Activated naive CD8-positive, alpha-beta T cell treated with anti-CD3 and anti-CD28 coated beads for 36 hours (primary cell): ENCODE results near the gene LHB. TPM values are rescaled to one million over a fixed set of nuclear protein-coding genes. Genes with fewer than 3 reads are reported as not detected.
A peak's percentile ranks its signal among the peaks of the same experiment; 100 is the strongest.
"Not testable (repeated sequence)": the region's sequence is repeated elsewhere in the genome, so short reads cannot be mapped to it uniquely, and the experiment has no call there.

Source experiments
- DNase-seq: peaks from one replicate; pipeline ENCODE4 v3.0.0; 2021
- H3K27ac Mint-ChIP-seq: one replicate; pipeline ENCODE4 v1.8.0; 2022; ENCODE audit warnings: mild to moderate bottlenecking, moderate library complexity, mixed read lengths
- H3K27me3 Mint-ChIP-seq: one replicate; pipeline ENCODE4 v1.8.0; 2022; ENCODE audit warnings: mild to moderate bottlenecking, mixed read lengths
- H3K36me3 Mint-ChIP-seq: one replicate; pipeline ENCODE4 v1.8.0; 2021; ENCODE audit warnings: mild to moderate bottlenecking, mixed read lengths
- H3K4me1 Mint-ChIP-seq: one replicate; pipeline ENCODE4 v1.8.0; 2021; ENCODE audit warnings: mixed read lengths
- H3K4me3 Mint-ChIP-seq: one replicate; pipeline ENCODE4 v1.8.0; 2022; ENCODE audit warnings: mild to moderate bottlenecking, moderate library complexity, mixed read lengths
- H3K9me3 Mint-ChIP-seq: one replicate; pipeline ENCODE4 v1.8.0; 2022; ENCODE audit warnings: mixed read lengths
- total RNA-seq, 2 experiments: library from RNA; stranded (reverse); gene quantifications; one replicate each; pipeline ENCODE4 v1.2.3, GENCODE V29; 2021

Gene LHB
- total RNA-seq: not detected

DNA sequence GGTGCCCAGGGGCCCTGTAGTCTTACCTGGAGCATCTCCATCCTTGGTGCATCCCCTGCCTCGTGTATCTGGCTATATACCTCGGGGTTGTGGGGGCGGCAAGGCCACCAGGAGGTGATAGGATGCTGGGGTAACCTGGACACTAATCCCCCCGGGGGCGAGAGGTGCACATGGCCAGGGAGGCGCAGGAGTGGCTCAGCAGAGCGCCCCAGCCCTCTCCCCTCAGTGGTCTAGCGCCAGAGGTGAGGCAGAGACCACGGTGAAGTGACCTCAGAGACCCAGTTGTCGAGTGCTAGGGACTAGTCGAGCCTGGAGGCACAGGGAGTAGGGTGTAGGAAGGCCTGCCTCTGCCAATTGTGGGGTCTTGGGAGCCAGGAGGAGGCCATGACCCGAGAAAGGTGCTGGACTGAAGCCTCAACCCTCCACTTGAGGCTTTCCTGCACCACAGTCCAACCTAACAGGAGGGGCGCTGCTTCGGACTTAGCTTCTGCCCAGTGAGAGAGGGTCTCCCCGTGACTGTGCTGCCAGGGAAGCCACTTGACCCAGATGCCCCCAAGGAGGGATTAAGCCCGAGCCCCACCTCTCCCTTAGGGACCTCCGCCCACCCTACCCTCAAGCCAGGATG, at the start of gene LHB:
Gene LHB, minus strand, starts transcription at position 51 of the 625 bp plus-strand sequence. Its CDS starts 10 bp downstream, at position 41.
- Mint-ChIP-seq H3K27me3 (peaks cover 19% of the 10 kb centered on the region), H3K27ac (no peak within 1 kb of the TSS), H3K4me1 (peaks cover 19% of the 10 kb centered on the region), H3K4me3 (peak within 1 kb of the TSS; percentile 13), H3K9me3 (no peaks in the 10 kb centered on the region), H3K36me3 (peaks cover 5% of the 10 kb centered on the region)
- DNase-seq: no peak

DNA sequence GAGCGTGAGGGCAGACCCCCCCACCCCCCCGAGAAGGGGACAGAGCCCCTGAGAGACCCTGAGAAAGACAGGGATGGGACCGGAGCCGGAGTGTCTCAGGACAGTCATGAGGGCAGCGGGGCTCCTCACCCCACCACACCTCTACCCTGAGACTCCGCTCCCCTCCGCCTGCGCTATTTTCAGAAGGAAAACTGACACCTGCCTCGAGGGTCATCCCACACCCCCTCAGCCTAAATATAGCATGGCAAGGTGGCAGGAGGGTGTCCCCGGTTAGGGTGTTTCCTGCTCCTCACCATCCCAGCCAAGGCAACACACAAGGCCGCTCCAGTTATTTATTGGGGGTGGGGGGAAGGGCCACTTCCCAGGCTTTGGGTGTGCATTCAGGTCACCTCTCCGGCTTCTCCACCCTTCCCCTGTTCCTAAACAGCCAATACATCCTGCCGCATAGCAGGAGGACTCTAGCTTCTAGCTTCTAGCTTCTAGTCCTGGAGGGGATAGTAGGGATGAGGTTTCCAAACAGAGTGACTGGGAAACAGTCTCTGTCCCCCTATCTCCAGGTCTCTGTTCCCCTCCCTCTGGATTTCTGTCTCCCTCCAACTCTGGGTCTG, 49.1 kb upstream of the LHB start:
- no peak for DNase-seq
- H3K27me3 Mint-ChIP-seq: peaks cover 81% of the 10 kb centered on the region
- H3K4me1 Mint-ChIP-seq: no peaks in the 10 kb centered on the region
- no peak overlapping the region for H3K27ac Mint-ChIP-seq
- H3K4me3 Mint-ChIP-seq: no peak overlapping the region
- no peaks in the 10 kb centered on the region for H3K9me3 Mint-ChIP-seq
- H3K36me3 Mint-ChIP-seq: no peaks in the 10 kb centered on the region

DNA sequence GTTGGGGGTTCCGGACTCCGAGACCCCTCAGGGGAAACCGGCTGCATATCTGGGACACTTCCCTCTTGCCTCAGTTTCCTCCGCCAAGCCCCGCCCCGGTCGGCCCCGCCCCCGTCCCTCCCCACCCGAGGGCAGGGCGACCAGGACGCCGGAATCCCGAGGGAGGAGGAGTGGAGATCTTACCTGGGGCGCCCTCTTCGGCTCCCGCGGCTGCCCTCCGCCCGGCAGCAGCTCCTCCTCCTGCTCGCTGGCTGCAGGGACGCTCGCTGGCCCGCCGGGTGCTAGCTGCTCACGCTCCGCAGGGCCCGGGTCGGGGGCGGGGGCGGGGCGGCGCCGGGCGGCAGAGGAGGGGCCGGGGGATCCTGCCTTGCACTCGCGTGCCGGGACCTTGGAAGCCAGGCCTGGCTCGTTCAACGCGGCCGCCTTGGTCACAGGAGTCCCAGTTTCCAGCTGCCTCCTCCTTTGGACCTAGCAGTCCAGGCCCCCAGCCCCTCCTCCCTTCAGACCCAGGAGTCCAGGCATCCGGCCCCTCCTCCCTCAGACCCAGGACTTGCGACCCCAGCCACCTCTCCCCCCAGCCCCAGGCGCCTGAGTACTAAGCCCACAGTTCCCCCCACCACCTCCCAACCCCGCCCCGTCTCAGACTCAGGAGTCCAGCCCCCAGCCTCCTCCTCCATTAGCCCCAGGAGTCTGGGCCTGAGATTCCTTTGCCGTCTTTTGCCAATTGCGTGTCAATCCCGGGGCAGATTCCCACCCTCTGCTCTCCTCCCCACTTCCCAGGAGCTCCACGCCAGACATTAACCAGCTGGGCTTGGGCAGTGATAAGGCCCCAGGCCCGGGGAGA, 48.1 kb upstream of the LHB start, which contains the start of gene NTF4:
Gene NTF4, minus strand, starts transcription at position 51 of the 844 bp plus-strand sequence. CDS start 2,821 bp downstream, outside the sequence.
- Mint-ChIP-seq H3K4me1 (no peaks in the 10 kb centered on the region), H3K27ac (no peak within 1 kb of the TSS), H3K4me3 (no peak within 1 kb of the TSS), H3K9me3 (no peaks in the 10 kb centered on the region), H3K36me3 (no peaks in the 10 kb centered on the region), H3K27me3 (peaks cover 82% of the 10 kb centered on the region)
- no peak for DNase-seq

DNA sequence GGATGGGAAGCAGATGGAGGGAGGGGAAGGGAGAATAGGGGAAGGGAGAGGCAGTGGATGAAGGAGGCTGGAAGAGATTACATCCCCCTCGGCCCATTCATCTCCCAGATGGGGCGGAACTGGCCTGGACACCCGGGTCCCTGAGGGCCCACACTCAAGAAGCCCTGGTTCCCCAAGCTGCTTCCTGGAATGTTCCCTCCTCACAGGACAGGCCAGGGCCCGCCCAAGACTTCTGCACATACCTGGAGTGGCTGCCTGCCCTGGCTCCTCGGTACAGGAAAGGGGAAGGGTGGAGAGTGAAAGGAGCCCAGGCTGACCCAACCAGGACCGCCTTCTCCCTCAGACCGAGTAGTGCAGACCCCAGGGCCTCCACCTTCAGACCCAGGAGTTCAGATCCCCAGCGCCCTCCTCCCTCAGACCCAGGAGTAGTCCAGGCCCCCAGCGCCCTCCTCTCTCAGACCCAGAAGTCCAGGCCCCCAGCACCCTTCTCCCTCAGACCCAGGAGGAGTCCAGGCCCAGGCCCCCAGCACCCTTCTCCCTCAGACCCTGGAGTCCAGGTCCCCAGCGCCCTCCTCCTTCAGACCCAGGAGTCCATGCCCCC, 47.2 kb upstream of the LHB start:
- no peaks in the 10 kb centered on the region for H3K4me1 Mint-ChIP-seq
- H3K27me3 Mint-ChIP-seq: peaks cover 84% of the 10 kb centered on the region
- no peak for DNase-seq
- H3K36me3 Mint-ChIP-seq: no peaks in the 10 kb centered on the region
- no peaks in the 10 kb centered on the region for H3K9me3 Mint-ChIP-seq
- no peak overlapping the region for H3K27ac Mint-ChIP-seq
- H3K4me3 Mint-ChIP-seq: no peak overlapping the region

DNA sequence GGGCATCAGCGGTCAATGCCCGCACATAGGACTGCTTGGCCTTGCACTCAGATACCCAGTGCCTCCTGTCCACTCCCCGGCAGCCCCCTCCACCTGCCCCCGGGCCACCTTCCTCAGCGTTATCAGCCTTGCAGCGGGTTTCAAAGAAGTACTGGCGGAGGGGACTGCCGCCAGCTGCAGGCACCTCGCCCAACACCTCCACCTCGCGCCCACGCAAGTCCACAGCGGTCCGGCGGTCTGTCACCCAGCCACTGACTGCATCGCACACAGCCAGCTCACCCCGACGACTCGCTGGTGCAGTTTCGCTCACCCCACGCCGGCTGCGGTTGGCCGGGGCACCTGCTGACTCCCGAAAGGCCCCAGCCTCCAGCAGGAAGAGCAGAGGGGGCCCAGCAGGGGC, 44.6 kb upstream of the LHB start:
- Mint-ChIP-seq H3K9me3 (no peaks in the 10 kb centered on the region), H3K4me3 (no peak overlapping the region), H3K36me3 (no peaks in the 10 kb centered on the region), H3K27me3 (peaks cover 86% of the 10 kb centered on the region), H3K4me1 (peaks cover 12% of the 10 kb centered on the region), H3K27ac (no peak overlapping the region)
- DNase-seq: peak; percentile 31

DNA sequence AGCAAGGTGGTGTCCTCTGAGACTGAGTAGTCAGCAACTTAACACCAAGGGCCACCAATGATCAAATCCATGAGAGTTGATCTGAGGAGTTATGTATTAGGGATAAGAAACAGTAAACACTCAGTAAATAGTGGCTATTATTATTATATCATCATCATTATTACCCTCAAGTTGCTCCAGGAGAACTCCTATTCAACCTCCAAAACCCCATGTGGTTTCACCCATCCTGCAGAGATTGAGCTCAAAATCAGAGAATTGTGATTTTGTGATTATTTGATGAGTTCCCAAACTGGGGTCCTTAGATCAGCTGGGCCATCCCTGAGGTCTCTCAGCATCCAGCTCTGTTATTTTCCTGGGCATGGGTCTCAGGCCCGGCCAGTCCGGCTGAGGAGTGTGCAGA, 44.1 kb upstream of the LHB start:
- DNase-seq: no peak
- Mint-ChIP-seq H3K36me3 (no peaks in the 10 kb centered on the region), H3K9me3 (no peaks in the 10 kb centered on the region), H3K4me3 (no peak overlapping the region), H3K4me1 (peaks cover 12% of the 10 kb centered on the region), H3K27ac (no peak overlapping the region), H3K27me3 (peaks cover 85% of the 10 kb centered on the region)

DNA sequence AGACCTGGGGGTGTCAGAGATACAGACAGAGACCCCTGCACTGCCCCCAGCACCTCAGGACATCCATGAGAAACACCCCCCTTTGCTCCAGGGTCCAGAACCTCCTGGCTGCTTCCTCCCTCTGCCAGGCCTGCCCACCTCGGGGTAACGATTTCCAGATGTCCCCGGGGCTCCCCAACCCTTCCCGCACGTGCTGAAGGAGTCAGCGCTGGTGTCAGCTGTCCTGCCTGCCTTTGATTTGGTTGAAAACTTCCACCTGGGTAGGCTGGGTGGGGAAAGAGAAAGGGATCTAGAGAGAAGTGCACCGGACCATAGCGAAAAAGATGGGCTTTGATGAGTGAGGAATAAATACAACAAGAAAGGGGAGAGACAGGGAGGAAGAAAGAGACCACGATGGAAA, 42.2 kb upstream of the LHB start:
- no peaks in the 10 kb centered on the region for H3K9me3 Mint-ChIP-seq
- H3K4me1 Mint-ChIP-seq: peaks cover 12% of the 10 kb centered on the region
- H3K27me3 Mint-ChIP-seq: peaks cover 69% of the 10 kb centered on the region
- no peak for DNase-seq
- no peak overlapping the region for H3K4me3 Mint-ChIP-seq
- no peaks in the 10 kb centered on the region for H3K36me3 Mint-ChIP-seq
- H3K27ac Mint-ChIP-seq: no peak overlapping the region

DNA sequence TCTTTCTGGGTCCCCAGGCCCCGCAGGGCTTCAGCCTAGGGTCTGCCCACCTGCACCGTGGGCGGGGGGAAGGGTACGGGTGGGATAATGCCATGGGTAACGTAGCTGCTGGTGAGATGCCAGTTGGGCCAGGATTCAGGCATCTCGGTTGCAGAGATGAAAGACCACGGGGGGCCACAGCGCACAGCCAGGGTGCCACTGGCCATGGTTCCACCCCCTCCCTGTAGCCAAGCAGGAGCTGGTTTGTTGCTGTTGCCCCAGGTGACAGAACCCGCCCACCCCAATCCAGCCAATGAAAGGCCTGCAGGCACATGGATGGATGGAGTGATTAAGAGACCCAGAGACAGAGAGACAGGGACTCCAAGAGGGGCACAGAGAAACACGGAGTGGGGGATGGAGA, 41.7 kb upstream of the LHB start:
- DNase-seq: peak; percentile 46
- Mint-ChIP-seq H3K36me3 (no peaks in the 10 kb centered on the region), H3K27ac (no peak overlapping the region), H3K4me3 (no peak overlapping the region), H3K27me3 (peaks cover 64% of the 10 kb centered on the region), H3K4me1 (peaks cover 12% of the 10 kb centered on the region), H3K9me3 (no peaks in the 10 kb centered on the region)

DNA sequence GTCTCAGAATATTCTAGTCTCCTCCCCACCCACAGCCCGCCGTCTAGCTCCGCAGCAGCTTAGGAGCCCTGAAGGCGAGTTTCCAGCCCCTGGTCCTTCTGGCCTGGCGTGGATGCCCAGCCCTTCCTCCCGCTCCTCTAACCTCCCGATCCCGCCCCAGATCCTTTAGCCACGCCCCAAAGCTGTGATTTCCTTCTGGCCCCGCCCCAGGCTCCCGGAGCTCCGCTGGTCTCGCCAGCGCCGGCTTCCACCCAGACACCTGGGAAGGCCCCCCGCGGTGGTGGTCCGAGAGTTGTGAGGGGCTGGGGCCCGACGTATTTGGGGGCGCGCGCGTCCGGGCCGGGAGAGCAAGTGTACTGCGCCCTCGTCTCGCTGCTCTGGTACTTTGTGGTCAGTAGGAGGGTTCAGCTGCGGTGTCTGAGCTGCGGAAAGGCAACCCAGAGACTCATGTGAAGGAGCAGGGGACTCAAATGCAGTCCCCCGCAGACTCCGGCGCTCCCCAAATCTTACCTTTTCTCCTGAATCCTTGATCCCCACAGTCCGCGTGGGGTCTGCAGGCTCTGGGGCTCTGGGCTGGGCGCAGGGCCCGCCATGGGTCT, 40.8 kb upstream of the LHB start, which contains the start of gene CGB7:
Gene CGB7, minus strand, starts transcription at position 114 of the 599 bp plus-strand sequence. CDS start 2,374 bp downstream, outside the sequence.
- Mint-ChIP-seq H3K4me1 (peaks cover 12% of the 10 kb centered on the region), H3K9me3 (no peaks in the 10 kb centered on the region), H3K4me3 (peak within 1 kb of the TSS; percentile 63), H3K27me3 (peaks cover 59% of the 10 kb centered on the region), H3K27ac (no peak within 1 kb of the TSS), H3K36me3 (no peaks in the 10 kb centered on the region)
- peak; percentile 28 for DNase-seq

DNA sequence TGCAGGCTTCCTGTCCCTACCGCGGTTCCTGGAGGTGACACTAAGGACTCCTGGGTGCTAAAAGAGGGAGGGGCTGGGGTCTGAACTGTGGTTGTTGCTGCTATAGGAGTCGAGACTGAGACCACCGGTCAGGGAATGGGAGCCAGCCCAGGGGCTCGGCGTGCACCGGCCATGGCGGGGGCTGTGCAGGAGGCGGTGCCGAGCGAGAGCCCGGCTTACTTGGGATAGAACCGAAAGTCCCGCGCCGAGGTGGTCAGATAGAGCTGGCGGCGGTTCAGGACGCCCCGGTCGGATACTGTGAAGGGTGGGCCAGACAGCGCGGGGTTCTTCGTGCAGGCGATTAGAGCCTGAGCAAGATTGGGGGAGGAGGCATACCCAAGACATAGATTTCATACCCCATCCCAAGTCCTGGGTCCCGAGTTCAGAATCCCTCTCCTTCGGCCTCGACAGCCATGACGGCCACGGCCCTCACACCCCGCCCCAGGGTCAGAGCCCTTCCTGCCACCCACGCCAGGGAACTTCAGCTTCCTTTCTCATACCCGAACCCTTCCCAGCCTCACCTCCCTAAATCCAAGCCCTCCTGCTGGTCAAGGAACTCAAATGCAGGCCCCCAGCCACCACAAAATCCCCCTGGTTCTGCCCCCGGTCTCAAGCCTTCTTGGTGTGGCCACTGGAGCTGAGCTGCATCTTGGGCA, 40.2 kb upstream of the LHB start:
- H3K4me3 Mint-ChIP-seq: peak overlapping the region; percentile 63
- H3K9me3 Mint-ChIP-seq, H3K27ac Mint-ChIP-seq, DNase-seq, H3K36me3 Mint-ChIP-seq: not testable (repeated sequence)
- H3K27me3 Mint-ChIP-seq: peaks cover 57% of the 10 kb centered on the region
- H3K4me1 Mint-ChIP-seq: peaks cover 12% of the 10 kb centered on the region

DNA sequence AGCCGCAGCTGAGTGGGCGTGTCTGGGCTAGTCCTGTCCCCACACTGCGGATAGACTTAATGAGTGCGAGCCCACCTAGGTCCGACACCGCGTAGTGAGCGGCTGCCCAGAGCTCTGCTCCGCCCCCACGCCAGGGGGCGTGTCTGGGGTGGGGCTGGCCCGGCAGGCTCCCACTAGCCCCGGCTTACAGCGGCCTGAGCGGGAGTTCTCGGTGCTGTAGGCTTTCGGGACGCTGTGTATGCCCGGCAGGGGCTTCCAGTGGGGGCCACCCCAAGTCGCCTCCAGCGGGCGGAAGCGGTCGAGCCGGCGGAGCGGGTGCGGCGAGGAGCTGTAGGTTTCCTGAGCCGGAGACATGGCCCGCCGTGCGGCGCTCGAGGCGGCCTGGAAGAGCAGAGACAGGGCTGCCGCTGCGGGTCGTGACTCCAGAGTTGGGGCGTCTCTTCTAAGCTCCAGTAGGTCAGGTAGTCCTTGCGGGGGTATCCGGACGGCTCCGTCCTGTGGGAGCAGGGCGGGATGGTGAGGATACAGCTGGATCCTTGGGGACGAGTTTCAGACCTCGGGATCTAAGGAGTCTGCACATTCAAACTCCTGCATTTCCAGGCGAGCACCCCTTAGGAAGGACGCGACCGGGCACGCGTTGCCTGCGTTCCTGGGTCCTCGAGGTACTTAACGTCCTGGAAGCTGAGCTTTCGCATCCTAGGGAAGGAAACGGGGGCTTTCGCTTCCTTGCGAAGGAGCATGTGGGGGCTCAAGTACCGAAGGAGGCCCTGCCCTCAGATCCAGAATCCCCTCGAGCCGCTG, 39.4 kb upstream of the LHB start:
- H3K27me3 Mint-ChIP-seq: peaks cover 51% of the 10 kb centered on the region
- no peaks in the 10 kb centered on the region for H3K9me3 Mint-ChIP-seq
- H3K36me3 Mint-ChIP-seq: no peaks in the 10 kb centered on the region
- peaks cover 12% of the 10 kb centered on the region for H3K4me1 Mint-ChIP-seq
- peak overlapping the region; percentile 63 for H3K4me3 Mint-ChIP-seq
- no peak overlapping the region for H3K27ac Mint-ChIP-seq
- DNase-seq: peak; percentile 66

DNA sequence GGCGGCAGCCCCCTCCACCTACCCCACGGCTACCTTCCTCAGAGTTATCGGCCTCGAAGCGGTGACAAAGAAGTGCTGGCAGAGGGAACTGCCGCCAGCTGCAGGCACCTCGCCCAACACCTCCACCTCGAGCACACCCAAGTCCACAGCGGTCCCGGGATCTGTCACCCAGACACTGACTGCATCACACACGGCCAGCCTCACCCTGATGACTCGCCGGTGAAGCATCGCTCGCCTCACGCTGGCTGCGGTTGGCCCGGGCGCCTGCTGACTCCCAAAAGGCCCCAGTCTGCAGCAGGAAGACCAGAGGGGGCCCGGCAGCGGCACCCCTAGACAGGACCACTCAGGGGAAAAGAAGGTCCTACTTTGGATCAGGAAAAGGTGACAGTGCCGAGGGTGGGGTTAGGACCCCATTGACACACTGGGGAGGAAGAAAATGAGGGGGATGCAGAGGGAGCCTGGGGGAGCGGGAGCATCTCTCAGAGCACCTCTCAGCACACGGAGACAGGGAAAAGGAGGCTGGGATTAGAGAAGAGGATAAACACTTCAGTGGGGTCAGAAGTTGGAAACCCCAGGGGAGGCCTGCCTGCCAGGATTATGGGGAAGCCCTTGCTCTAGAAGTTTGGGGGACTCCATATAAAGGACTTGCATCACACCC, 33.6 kb upstream of the LHB start:
- H3K36me3 Mint-ChIP-seq, H3K4me3 Mint-ChIP-seq, H3K9me3 Mint-ChIP-seq, H3K4me1 Mint-ChIP-seq, H3K27me3 Mint-ChIP-seq, DNase-seq, H3K27ac Mint-ChIP-seq: not testable (repeated sequence)

DNA sequence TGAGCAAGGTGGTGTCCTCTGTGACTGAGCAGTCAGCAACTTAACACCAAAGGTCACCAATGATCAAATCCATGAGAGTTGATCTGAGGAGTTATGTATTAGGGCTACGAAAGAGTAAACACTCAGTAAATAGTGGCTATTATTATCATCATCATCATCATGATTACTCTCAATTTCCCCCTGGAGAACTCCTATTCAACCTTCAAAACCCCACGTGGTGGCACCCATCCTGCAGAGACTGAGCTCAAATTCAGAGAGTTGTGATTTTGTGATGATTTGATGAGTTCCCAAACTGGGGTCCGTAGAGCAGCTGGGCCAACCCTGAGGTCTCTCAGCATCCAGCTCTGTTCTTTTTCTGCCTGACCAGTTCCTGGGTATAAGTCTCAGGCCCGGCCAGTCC, 32.9 kb upstream of the LHB start:
- H3K27ac Mint-ChIP-seq: not testable (repeated sequence)

More for the DNA sequence above, 32.9 kb upstream of the LHB start:
- not testable (repeated sequence) for H3K9me3 Mint-ChIP-seq, H3K4me1 Mint-ChIP-seq, DNase-seq, H3K4me3 Mint-ChIP-seq, H3K36me3 Mint-ChIP-seq, H3K27me3 Mint-ChIP-seq
